Measurements from ENCODE around the gene EBNA1BP2. TPM values are rescaled to one million over a fixed set of nuclear protein-coding genes. Genes with fewer than 3 reads are reported as not detected.

EBNA1BP2 gene
- total RNA-seq, 4 donors from 2014 or later: 49.8 to 71.7 (median 58.4) TPM

- no peak for TF ChIP-seq POLR2AphosphoS5 (IDR thresholded peaks at IDR 0.05)
- no peak for TF ChIP-seq CTCF (IDR thresholded peaks at IDR 0.05)
- no peak for TF ChIP-seq EP300 (IDR thresholded peaks at IDR 0.05)
- no peak for TF ChIP-seq POLR2A (IDR thresholded peaks at IDR 0.05; ENCODE audit: low read depth)
- Histone ChIP-seq H3K27ac (replicated peaks in 1 of 4) (no peak overlapping the region), H3K27me3 (no peaks in the 10 kb centered on the region), H3K9me3 (no peaks in the 10 kb centered on the region), H3K36me3 (no peaks in the 10 kb centered on the region), H3K4me3 (no peak overlapping the region), H3K4me1 (no peaks in the 10 kb centered on the region)
- DNase-seq (ENCODE audit: extremely low spot score): no peak
- intact Hi-C loops (cut with DNase I): no loop called here
- 76% methylated on average over 8 of the region's 8 CpGs for WGBS
These were observed 27.1 kb upstream of the EBNA1BP2 start for GRCh38 chr1:43199093-43199726.

- Histone ChIP-seq H3K4me3 (no peak overlapping the region), H3K4me1 (no peaks in the 10 kb centered on the region), H3K27ac (replicated peaks in 1 of 4) (no peak overlapping the region), H3K27me3 (no peaks in the 10 kb centered on the region), H3K36me3 (no peaks in the 10 kb centered on the region), H3K9me3 (no peaks in the 10 kb centered on the region)
- WGBS: 86% methylated on average over 7 of the region's 7 CpGs
- intact Hi-C loops (cut with DNase I): no loop called here
- no peak for DNase-seq (ENCODE audit: extremely low spot score)
- TF ChIP-seq POLR2AphosphoS5 (IDR thresholded peaks at IDR 0.05) (no peak), POLR2A (IDR thresholded peaks at IDR 0.05; ENCODE audit: low read depth) (no peak)
These were observed 25.4 kb upstream of the EBNA1BP2 start for GRCh38 chr1:43197343-43198127.

GRCh38 chr1:43194509-43194908, 22.4 kb upstream of the EBNA1BP2 start:
- TF ChIP-seq EP300 (IDR thresholded peaks at IDR 0.05): no peak
- no peak for TF ChIP-seq CTCF (IDR thresholded peaks at IDR 0.05)
- no peak for TF ChIP-seq POLR2AphosphoS5 (IDR thresholded peaks at IDR 0.05)
- no peak for TF ChIP-seq POLR2A (IDR thresholded peaks at IDR 0.05; ENCODE audit: low read depth)
- intact Hi-C loops (cut with DNase I): no loop called here
- H3K27me3 ChIP-seq: no peaks in the 10 kb centered on the region
- H3K4me1 ChIP-seq: no peaks in the 10 kb centered on the region
- H3K4me3 ChIP-seq: no peak overlapping the region
- no peak for DNase-seq (ENCODE audit: extremely low spot score)
- no peaks in the 10 kb centered on the region for H3K9me3 ChIP-seq
- H3K36me3 ChIP-seq: no peaks in the 10 kb centered on the region
- no peak overlapping the region for H3K27ac ChIP-seq (replicated peaks in 1 of 4)

- TF ChIP-seq POLR2AphosphoS5 (IDR thresholded peaks at IDR 0.05): no peak
- no peak for TF ChIP-seq EP300 (IDR thresholded peaks at IDR 0.05)
- TF ChIP-seq CTCF (IDR thresholded peaks at IDR 0.05): no peak
- no peak for TF ChIP-seq POLR2A (IDR thresholded peaks at IDR 0.05; ENCODE audit: low read depth)
- no peaks in the 10 kb centered on the region for H3K9me3 ChIP-seq
- no peaks in the 10 kb centered on the region for H3K36me3 ChIP-seq
- peaks cover 0 to 6% (median 0%) of the 10 kb centered on the region in 4 donors for H3K27me3 ChIP-seq
- WGBS: 55% methylated on average over 1 of the region's 1 CpG
- DNase-seq (ENCODE audit: extremely low spot score): no peak
- no peaks in the 10 kb centered on the region for H3K4me1 ChIP-seq
- no peak overlapping the region for H3K4me3 ChIP-seq
- intact Hi-C loops (cut with DNase I): no loop called here
- no peak overlapping the region for H3K27ac ChIP-seq (replicated peaks in 1 of 4)
These were observed 16.0 kb upstream of the EBNA1BP2 start for GRCh38 chr1:43188106-43188505.

GRCh38 chr1:43184995-43185394, 12.9 kb upstream of the EBNA1BP2 start:
- H3K4me1 ChIP-seq: no peaks in the 10 kb centered on the region
- H3K9me3 ChIP-seq: no peaks in the 10 kb centered on the region
- H3K27ac ChIP-seq (replicated peaks in 1 of 4): no peak overlapping the region
- H3K4me3 ChIP-seq: no peak overlapping the region
- peaks cover 0 to 6% (median 0%) of the 10 kb centered on the region in 4 donors for H3K27me3 ChIP-seq
- WGBS: 90% methylated on average over 3 of the region's 3 CpGs
- TF ChIP-seq POLR2A (IDR thresholded peaks at IDR 0.05; ENCODE audit: low read depth): no peak
- no peak for TF ChIP-seq POLR2AphosphoS5 (IDR thresholded peaks at IDR 0.05)
- TF ChIP-seq EP300 (IDR thresholded peaks at IDR 0.05): no peak
- no peak for TF ChIP-seq CTCF (IDR thresholded peaks at IDR 0.05)
- no peak for DNase-seq (ENCODE audit: extremely low spot score)
- intact Hi-C loops (cut with DNase I): no loop called here
- H3K36me3 ChIP-seq: no peaks in the 10 kb centered on the region

Data from esophagus muscularis mucosa (tissue), 4 donors.